Panc1 (cell line): ENCODE results near the gene MRPS16. TPM values are rescaled to one million over a fixed set of nuclear protein-coding genes. Genes with fewer than 3 reads are reported as not detected.

Experiments used
- ATAC-seq: fragments of 200-7000 bp; cut with Tn5 transposase; 2 replicates; pipeline ENCODE4 v1.9.1; 2020; ENCODE audit warnings: mild to moderate bottlenecking, moderate library complexity
- BruUV-seq: library from RNA; stranded (reverse); fragments of 400-500 nt; replicated peaks from 2 replicates; lab custom pipeline; 2021; lab: Mats Ljungman, UMichigan
- CTCF ChIA-PET: fragments of 300-600 bp; sonication (Branson Sonifier 250); formaldehyde crosslinking; loops from one replicate; lab custom pipeline; 2022; ENCODE audit warnings: antibody characterized with exemption; lab: Charles Lee
- POLR2A ChIA-PET: fragments of 300-600 bp; sonication (Branson Sonifier 250); formaldehyde crosslinking; loops from one replicate; lab custom pipeline; 2022; ENCODE audit warnings: antibody characterized with exemption; lab: Charles Lee
- DNase-seq: peaks from one replicate; pipeline ENCODE4 v3.0.0-alpha.2; 2010; ENCODE audit warnings: low read depth, low spot score
- H3K27ac ChIP-seq: 2 replicates; pipeline ENCODE4 v1.5.1; 2011; ENCODE audit warnings: mild to moderate bottlenecking, low read length, inconsistent platforms
- H3K27me3 ChIP-seq: fragments of 200-500 bp; sonication (Bioruptor generic); 2 replicates; pipeline ENCODE4 v1.6.0; 2014; ENCODE audit warnings: low read length, inconsistent platforms; ENCODE audit not compliant: control insufficient read depth, insufficient read depth
- H3K36me3 ChIP-seq: fragments of 200-500 bp; sonication (Bioruptor generic); 2 replicates; pipeline ENCODE4 v1.5.1; 2014; ENCODE audit warnings: inconsistent platforms, mild to moderate bottlenecking, low read length, moderate library complexity; ENCODE audit not compliant: control insufficient read depth, insufficient read depth
- H3K4me1 ChIP-seq: 2 replicates; pipeline ENCODE4 v1.5.1; 2011; ENCODE audit warnings: inconsistent platforms, mild to moderate bottlenecking, low read length, moderate library complexity; ENCODE audit not compliant: control insufficient read depth, insufficient read depth
- H3K4me3 ChIP-seq, 2 experiments: 2 replicates each; pipeline ENCODE4 v1.5.1; 2011 to 2012; ENCODE audit warnings: low read depth in 2 of 2, low read length in 2 of 2, mild to moderate bottlenecking in 2 of 2, inconsistent platforms in 1 of 2, moderate library complexity in 1 of 2
- H3K9me3 ChIP-seq: fragments of 200-500 bp; sonication (Bioruptor generic); 2 replicates; pipeline ENCODE4 v1.5.1; 2014; ENCODE audit warnings: low read depth, mild to moderate bottlenecking, inconsistent platforms, low read length, moderate library complexity; ENCODE audit not compliant: control insufficient read depth, insufficient read depth
- CTCF ChIP-seq: fragments of 450-650 bp; IDR thresholded peaks from 2 replicates; pipeline ENCODE4 v1.5.1; 2017; ENCODE audit warnings: mild to moderate bottlenecking
- POLR2AphosphoS5 ChIP-seq: IDR thresholded peaks from 2 replicates; pipeline ENCODE4 v1.6.1; 2012; ENCODE audit warnings: mild to moderate bottlenecking, low read depth, low read length, moderate library complexity
- REST ChIP-seq, 2 experiments: IDR thresholded peaks; 2 replicates each; pipeline ENCODE4 v1.6.1; 2011 to 2012; ENCODE audit warnings: low read depth in 2 of 2, control low read depth in 1 of 2, low read length in 1 of 2, mild to moderate bottlenecking in 1 of 2, moderate library complexity in 1 of 2; ENCODE audit not compliant: insufficient read depth in 1 of 2
- SIN3A ChIP-seq: IDR thresholded peaks from 2 replicates; pipeline ENCODE4 v1.6.1; 2012; ENCODE audit warnings: low read depth, mild to moderate bottlenecking, low read length, moderate library complexity, borderline replicate concordance; ENCODE audit not compliant: insufficient read depth
- TCF7L2 ChIP-seq: IDR thresholded peaks from 2 replicates; pipeline ENCODE4 v1.6.1; 2011; ENCODE audit warnings: mild to moderate bottlenecking, low read depth, low read length, inconsistent platforms
- in situ Hi-C: cut with HindIII; loops from 2 replicates; pipeline ENCODE4 v1.10.0; 2016; ENCODE audit warnings: low sequenced_read_pairs, low pct_unique_long_range_greater_than_20kb
- intact Hi-C: fragments of 100-400 bp; cut with micrococcal nuclease; formaldehyde crosslinking; loops from one replicate; pipeline ENCODE4 v1.10.0; 2022; ENCODE audit not compliant: unreplicated experiment
- total RNA-seq: library from RNA; stranded (reverse); gene quantifications from one replicate; pipeline ENCODE4 v1.2.1, GENCODE V29; 2021; ENCODE audit not compliant: unreplicated experiment

The MRPS16 gene
- total RNA-seq, 1 experiment from 2014 or later = 199 TPM

GRCh38 chr10:73229567-73229966 is 22.9 kb downstream of the MRPS16 start:
- no peak for ATAC-seq

GRCh38 chr10:73228247-73228646 is 24.2 kb downstream of the MRPS16 start:
- in situ Hi-C loops = no loop called here
- DNase-seq (no peak), ATAC-seq (no peak)
- Histone ChIP-seq H3K36me3 (peaks cover 5% of the 10 kb centered on the region; the same call in 1 of the 2 replicates), H3K27ac (no peak overlapping the region), H3K9me3 (no peaks in the 10 kb centered on the region), H3K4me3 (no peak overlapping the region), H3K4me1 (no peaks in the 10 kb centered on the region), H3K27me3 (no peaks in the 10 kb centered on the region)
- POLR2A ChIA-PET = no interaction called here
- BruUV-seq = no TSS peak
- intact Hi-C loops = no loop called here
- CTCF ChIA-PET = no interaction called here
- TF ChIP-seq REST (IDR thresholded peaks at IDR 0.05; ENCODE audit: insufficient read depth in 1 of 2, low read depth in 2 of 2, low read length in 1 of 2) (no peak), SIN3A (no peak), CTCF (no peak), POLR2AphosphoS5 (no peak), TCF7L2 (no peak)

More at GRCh38 chr10:73229567-73229966, 22.9 kb downstream of the MRPS16 start:
- CTCF ChIA-PET = no interaction called here
- H3K27ac ChIP-seq = no peak overlapping the region
- intact Hi-C loops (no loop called here), in situ Hi-C loops (no loop called here)
- H3K36me3 ChIP-seq = peaks cover 13% of the 10 kb centered on the region; the same call in 1 of the 2 replicates
- POLR2A ChIA-PET = no interaction called here
- no peak for DNase-seq
- no peak overlapping the region for H3K4me3 ChIP-seq
- no TSS peak for BruUV-seq
- H3K27me3 ChIP-seq = no peaks in the 10 kb centered on the region
- TF ChIP-seq CTCF = no peak
- no peak for TF ChIP-seq REST (IDR thresholded peaks at IDR 0.05; ENCODE audit: insufficient read depth in 1 of 2, low read depth in 2 of 2, low read length in 1 of 2)
- no peak for TF ChIP-seq SIN3A
- TF ChIP-seq TCF7L2 = no peak
- no peak for TF ChIP-seq POLR2AphosphoS5
- H3K4me1 ChIP-seq = no peaks in the 10 kb centered on the region
- H3K9me3 ChIP-seq = no peaks in the 10 kb centered on the region
